Sigmoid colon (tissue), 7 donors: Measurements from ENCODE around the gene GABRB1. TPM values are rescaled to one million over a fixed set of nuclear protein-coding genes. Genes with fewer than 3 reads are reported as not detected.

Experiments
- DNase-seq: peaks from one replicate; pipeline ENCODE4 v3.0.0-alpha.2; 2019
- H3K27ac ChIP-seq, 4 donors: fragments of 200-600 bp; sonication (generic); one replicate each; pipeline ENCODE4 v1.5.1; 2016 to 2019; ENCODE audit warnings: mild to moderate bottlenecking in 1 of 4
- H3K27me3 ChIP-seq, 3 donors: fragments of 200-600 bp; sonication (generic); one replicate each; pipeline ENCODE4 v1.5.1; 2019; ENCODE audit warnings: mild to moderate bottlenecking in 1 of 3
- H3K36me3 ChIP-seq, 4 donors: fragments of 200-600 bp; sonication (generic); one replicate each; pipeline ENCODE4 v1.5.1; 2016 to 2019
- H3K4me1 ChIP-seq, 4 donors: fragments of 200-600 bp; sonication (generic); one replicate each; pipeline ENCODE4 v1.5.1; 2017 to 2019
- H3K4me3 ChIP-seq, 4 donors: fragments of 200-600 bp; sonication (generic); one replicate each; pipeline ENCODE4 v1.5.1; 2017 to 2019; ENCODE audit warnings: mild to moderate bottlenecking in 2 of 4, moderate library complexity in 1 of 4
- H3K9me3 ChIP-seq, 4 donors: fragments of 200-600 bp in 3 of 4; sonication (generic) in 3 of 4; one replicate each; pipeline versions ENCODE4 v1.5.1 to v1.6.1; 2013 to 2019
- EP300 ChIP-seq, 4 donors: sonication (generic); formaldehyde crosslinking; IDR thresholded peaks; one replicate each; pipeline ENCODE4 v1.6.1; 2017; ENCODE audit warnings: antibody characterized with exemption in 4 of 4
- POLR2A ChIP-seq, 2 donors: fragments of 450-650 bp; IDR thresholded peaks; one replicate each; pipeline ENCODE4 v1.6.1; 2016; ENCODE audit warnings: antibody characterized with exemption in 2 of 2, mild to moderate bottlenecking in 2 of 2, moderate library complexity in 2 of 2
- POLR2AphosphoS5 ChIP-seq, 4 donors: sonication (generic); formaldehyde crosslinking; IDR thresholded peaks; one replicate each; pipeline ENCODE4 v1.6.1; 2017; ENCODE audit warnings: antibody characterized with exemption in 4 of 4
- WGBS, 2 donors: extraction: QIAGEN DNeasy Blood & Tissue Kit; methylation state at CpG; one replicate each; pipeline ENCODE4 v1.1.7; 2013; 5-methylcytosine and 5-hydroxymethylcytosine counted together
- intact Hi-C: fragments of 100-400 bp; cut with DNase I; formaldehyde crosslinking; loops from one replicate; pipeline ENCODE4 v1.15.1; 2023
- polyA plus RNA-seq, 3 donors: library from polyadenylated mRNA; stranded (reverse); fragments of 200-250 nt; gene quantifications; one replicate each; pipeline ENCODE4 v1.2.3, GENCODE V29; 2013
- total RNA-seq, 4 donors: library from RNA; depleted of rRNA; stranded (reverse); fragments of >200 nt; gene quantifications; one replicate each; pipeline ENCODE4 v1.1.0, GENCODE V29; 2016
- TF ChIP-seq, protein P1 (sequence below), 4 experiments: fragments of 450-650 bp in 3 of 4; fragments of 200-600 bp in 1 of 4; IDR thresholded peaks; one replicate each; pipeline ENCODE4 v1.5.1; 2016 to 2019; ENCODE audit warnings: antibody characterized with exemption in 4 of 4, mild to moderate bottlenecking in 3 of 4, moderate library complexity in 2 of 4
- donor health status: healthy with polysubstance abuse.
- donor health status: Bipolar disorder and iron deficiency.
- donor health status: healthy.

GABRB1 gene
- total and polyA plus RNA-seq, 7 donors: 0.22 to 1.7 (median 0.49) TPM; not detected in 2

DNA sequence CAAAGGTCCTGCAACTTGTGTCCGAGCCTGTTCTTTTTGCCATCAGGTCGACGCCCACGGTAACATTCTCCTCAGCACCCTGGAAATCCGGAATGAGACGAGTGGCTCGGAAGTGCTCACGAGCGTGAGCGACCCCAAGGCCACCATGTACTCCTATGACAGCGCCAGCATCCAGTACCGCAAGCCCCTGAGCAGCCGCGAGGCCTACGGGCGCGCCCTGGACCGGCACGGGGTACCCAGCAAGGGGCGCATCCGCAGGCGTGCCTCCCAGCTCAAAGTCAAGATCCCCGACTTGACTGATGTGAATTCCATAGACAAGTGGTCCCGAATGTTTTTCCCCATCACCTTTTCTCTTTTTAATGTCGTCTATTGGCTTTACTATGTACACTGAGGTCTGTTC is 394.3 kb downstream of the GABRB1 start:
- intact Hi-C loops: no loop called here
- no peak overlapping the region for H3K27ac ChIP-seq
- no peaks in the 10 kb centered on the region for H3K36me3 ChIP-seq
- DNase-seq: no peak
- H3K9me3 ChIP-seq: no peaks in the 10 kb centered on the region
- 95 to 96% methylated on average over 25 of the region's 25 CpGs for WGBS, 2 donors
- H3K4me3 ChIP-seq: no peak overlapping the region
- H3K4me1 ChIP-seq: no peaks in the 10 kb centered on the region
- H3K27me3 ChIP-seq: no peaks in the 10 kb centered on the region
- TF ChIP-seq POLR2A (IDR thresholded peaks at IDR 0.05) (no peak), EP300 (IDR thresholded peaks at IDR 0.05) (no peak), POLR2AphosphoS5 (IDR thresholded peaks at IDR 0.05) (no peak)
- TF ChIP-seq, protein P1, sequence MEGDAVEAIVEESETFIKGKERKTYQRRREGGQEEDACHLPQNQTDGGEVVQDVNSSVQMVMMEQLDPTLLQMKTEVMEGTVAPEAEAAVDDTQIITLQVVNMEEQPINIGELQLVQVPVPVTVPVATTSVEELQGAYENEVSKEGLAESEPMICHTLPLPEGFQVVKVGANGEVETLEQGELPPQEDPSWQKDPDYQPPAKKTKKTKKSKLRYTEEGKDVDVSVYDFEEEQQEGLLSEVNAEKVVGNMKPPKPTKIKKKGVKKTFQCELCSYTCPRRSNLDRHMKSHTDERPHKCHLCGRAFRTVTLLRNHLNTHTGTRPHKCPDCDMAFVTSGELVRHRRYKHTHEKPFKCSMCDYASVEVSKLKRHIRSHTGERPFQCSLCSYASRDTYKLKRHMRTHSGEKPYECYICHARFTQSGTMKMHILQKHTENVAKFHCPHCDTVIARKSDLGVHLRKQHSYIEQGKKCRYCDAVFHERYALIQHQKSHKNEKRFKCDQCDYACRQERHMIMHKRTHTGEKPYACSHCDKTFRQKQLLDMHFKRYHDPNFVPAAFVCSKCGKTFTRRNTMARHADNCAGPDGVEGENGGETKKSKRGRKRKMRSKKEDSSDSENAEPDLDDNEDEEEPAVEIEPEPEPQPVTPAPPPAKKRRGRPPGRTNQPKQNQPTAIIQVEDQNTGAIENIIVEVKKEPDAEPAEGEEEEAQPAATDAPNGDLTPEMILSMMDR (IDR thresholded peaks at IDR 0.05): no peak

DNA sequence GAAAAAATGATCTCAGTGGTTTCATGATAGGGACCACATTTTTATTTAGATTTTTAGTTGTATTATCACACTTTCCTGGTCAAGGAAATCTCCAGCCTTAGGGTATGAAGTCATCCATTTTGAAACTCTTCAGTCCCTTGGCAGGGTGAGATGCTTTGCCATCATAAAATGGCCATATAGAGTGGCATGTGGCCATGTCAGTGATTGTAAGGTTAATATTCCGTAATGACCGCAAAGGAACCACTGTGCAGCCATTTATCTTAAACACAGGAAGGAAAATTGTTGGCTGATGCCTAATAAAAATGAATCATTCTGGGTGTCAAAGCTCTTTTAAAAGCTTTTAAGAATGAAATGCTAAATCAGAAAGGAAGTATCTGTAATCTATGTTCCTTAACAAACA is 396.6 kb downstream of the GABRB1 start:
- no peak for DNase-seq
- Histone ChIP-seq H3K4me3 (no peak overlapping the region), H3K27me3 (no peaks in the 10 kb centered on the region), H3K9me3 (no peaks in the 10 kb centered on the region), H3K4me1 (no peaks in the 10 kb centered on the region), H3K27ac (no peak overlapping the region), H3K36me3 (no peaks in the 10 kb centered on the region)
- no peak for TF ChIP-seq POLR2A (IDR thresholded peaks at IDR 0.05)
- TF ChIP-seq POLR2AphosphoS5 (IDR thresholded peaks at IDR 0.05): no peak
- TF ChIP-seq, protein P1 (IDR thresholded peaks at IDR 0.05): no peak
- TF ChIP-seq EP300 (IDR thresholded peaks at IDR 0.05): no peak
- WGBS, 2 donors: 87 to 89% methylated on average over 2 of the region's 2 CpGs
- intact Hi-C loops: no loop called here

DNA sequence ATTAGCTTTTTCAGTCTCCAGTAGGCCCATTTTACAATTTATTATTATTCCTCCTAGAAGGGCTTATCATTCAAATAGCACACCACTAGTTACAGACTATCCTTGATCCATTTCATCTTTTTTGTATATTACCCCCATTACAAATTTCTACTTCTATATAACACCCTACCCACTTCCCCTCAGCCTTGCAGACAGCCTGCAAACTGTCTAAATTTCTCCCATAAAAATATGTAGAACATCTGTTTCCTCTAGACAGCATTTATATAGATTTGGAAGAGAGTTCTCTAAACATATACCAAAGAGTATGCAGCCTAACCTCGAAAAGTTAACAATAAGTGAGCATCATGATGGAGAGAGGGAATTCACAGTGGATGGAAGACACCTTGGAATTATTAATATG is 401.4 kb downstream of the GABRB1 start:
- Histone ChIP-seq H3K4me3 (no peak overlapping the region), H3K27me3 (no peaks in the 10 kb centered on the region), H3K4me1 (no peaks in the 10 kb centered on the region), H3K9me3 (no peaks in the 10 kb centered on the region), H3K27ac (no peak overlapping the region), H3K36me3 (no peaks in the 10 kb centered on the region)
- DNase-seq: no peak
- intact Hi-C loops: no loop called here
- TF ChIP-seq EP300 (IDR thresholded peaks at IDR 0.05) (no peak), POLR2A (IDR thresholded peaks at IDR 0.05) (no peak), POLR2AphosphoS5 (IDR thresholded peaks at IDR 0.05) (no peak)
- TF ChIP-seq, protein P1 (IDR thresholded peaks at IDR 0.05): no peak
- 42 to 76% methylated on average over 1 of the region's 1 CpG for WGBS, 2 donors

DNA sequence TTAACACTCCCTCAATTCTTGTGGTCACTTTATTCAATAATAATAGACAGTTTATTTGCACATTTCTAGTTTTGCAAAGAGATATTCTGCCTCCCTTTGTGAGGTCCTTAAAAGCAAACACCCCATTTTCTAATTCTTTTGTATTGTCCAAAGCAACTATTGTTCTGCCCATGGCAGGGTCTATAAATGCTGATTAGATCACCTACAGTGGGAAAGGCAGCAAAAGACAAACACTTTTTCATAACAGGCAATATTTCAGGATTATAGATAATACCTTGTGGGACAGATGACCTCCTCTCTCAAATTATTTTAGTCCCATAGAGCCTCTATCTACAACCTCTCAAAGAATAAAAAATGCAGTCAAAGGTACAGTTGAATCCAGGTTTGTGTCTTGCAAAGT is 403.6 kb downstream of the GABRB1 start:
- Histone ChIP-seq H3K4me3 (no peak overlapping the region), H3K9me3 (no peaks in the 10 kb centered on the region), H3K27me3 (no peaks in the 10 kb centered on the region), H3K36me3 (no peaks in the 10 kb centered on the region), H3K27ac (no peak overlapping the region), H3K4me1 (no peaks in the 10 kb centered on the region)
- intact Hi-C loops: no loop called here
- DNase-seq: no peak
- TF ChIP-seq POLR2AphosphoS5 (IDR thresholded peaks at IDR 0.05): no peak

DNA sequence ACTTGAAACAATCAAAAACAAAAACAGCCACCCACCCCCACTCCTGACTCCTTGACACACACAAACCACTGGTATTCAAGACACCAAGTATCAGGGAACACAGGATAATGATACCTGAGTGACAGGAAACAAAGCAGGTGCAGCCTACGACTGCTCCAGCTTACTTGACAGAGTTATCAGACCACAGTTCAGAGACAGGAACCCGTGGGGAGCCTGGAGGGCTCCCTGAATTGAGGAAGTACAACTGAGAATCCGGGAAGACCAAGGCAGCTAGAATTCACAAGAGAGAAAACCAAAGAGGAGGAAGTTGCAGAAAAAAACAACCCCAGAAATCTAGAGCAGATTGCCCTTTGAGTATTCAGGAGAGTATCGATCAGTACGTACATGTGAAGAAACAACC is 411.6 kb downstream of the GABRB1 start:
- H3K27me3 ChIP-seq: no peaks in the 10 kb centered on the region
- intact Hi-C loops: no loop called here
- H3K27ac ChIP-seq: no peak overlapping the region
- no peaks in the 10 kb centered on the region for H3K36me3 ChIP-seq
- no peaks in the 10 kb centered on the region for H3K9me3 ChIP-seq
- no peaks in the 10 kb centered on the region for H3K4me1 ChIP-seq
- WGBS, 2 donors: 50 to 77% methylated on average over 5 of the region's 5 CpGs
- DNase-seq: no peak
- no peak overlapping the region for H3K4me3 ChIP-seq
- no peak for TF ChIP-seq EP300 (IDR thresholded peaks at IDR 0.05)
- TF ChIP-seq, protein P1 (IDR thresholded peaks at IDR 0.05): no peak
- TF ChIP-seq POLR2A (IDR thresholded peaks at IDR 0.05): no peak
